ENCODE measurements around the gene SBF1. TPM values are rescaled to one million over a fixed set of nuclear protein-coding genes. Genes with fewer than 3 reads are reported as not detected.

SBF1 gene, protein sequence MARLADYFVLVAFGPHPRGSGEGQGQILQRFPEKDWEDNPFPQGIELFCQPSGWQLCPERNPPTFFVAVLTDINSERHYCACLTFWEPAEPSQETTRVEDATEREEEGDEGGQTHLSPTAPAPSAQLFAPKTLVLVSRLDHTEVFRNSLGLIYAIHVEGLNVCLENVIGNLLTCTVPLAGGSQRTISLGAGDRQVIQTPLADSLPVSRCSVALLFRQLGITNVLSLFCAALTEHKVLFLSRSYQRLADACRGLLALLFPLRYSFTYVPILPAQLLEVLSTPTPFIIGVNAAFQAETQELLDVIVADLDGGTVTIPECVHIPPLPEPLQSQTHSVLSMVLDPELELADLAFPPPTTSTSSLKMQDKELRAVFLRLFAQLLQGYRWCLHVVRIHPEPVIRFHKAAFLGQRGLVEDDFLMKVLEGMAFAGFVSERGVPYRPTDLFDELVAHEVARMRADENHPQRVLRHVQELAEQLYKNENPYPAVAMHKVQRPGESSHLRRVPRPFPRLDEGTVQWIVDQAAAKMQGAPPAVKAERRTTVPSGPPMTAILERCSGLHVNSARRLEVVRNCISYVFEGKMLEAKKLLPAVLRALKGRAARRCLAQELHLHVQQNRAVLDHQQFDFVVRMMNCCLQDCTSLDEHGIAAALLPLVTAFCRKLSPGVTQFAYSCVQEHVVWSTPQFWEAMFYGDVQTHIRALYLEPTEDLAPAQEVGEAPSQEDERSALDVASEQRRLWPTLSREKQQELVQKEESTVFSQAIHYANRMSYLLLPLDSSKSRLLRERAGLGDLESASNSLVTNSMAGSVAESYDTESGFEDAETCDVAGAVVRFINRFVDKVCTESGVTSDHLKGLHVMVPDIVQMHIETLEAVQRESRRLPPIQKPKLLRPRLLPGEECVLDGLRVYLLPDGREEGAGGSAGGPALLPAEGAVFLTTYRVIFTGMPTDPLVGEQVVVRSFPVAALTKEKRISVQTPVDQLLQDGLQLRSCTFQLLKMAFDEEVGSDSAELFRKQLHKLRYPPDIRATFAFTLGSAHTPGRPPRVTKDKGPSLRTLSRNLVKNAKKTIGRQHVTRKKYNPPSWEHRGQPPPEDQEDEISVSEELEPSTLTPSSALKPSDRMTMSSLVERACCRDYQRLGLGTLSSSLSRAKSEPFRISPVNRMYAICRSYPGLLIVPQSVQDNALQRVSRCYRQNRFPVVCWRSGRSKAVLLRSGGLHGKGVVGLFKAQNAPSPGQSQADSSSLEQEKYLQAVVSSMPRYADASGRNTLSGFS (N-terminal part only)
- total RNA-seq (2022; extraction: Qiagen RNA extraction; ENCODE audit: low read depth), result 16.2 to 27.1 TPM (median 24.2 TPM) in 5 replicates

DNA sequence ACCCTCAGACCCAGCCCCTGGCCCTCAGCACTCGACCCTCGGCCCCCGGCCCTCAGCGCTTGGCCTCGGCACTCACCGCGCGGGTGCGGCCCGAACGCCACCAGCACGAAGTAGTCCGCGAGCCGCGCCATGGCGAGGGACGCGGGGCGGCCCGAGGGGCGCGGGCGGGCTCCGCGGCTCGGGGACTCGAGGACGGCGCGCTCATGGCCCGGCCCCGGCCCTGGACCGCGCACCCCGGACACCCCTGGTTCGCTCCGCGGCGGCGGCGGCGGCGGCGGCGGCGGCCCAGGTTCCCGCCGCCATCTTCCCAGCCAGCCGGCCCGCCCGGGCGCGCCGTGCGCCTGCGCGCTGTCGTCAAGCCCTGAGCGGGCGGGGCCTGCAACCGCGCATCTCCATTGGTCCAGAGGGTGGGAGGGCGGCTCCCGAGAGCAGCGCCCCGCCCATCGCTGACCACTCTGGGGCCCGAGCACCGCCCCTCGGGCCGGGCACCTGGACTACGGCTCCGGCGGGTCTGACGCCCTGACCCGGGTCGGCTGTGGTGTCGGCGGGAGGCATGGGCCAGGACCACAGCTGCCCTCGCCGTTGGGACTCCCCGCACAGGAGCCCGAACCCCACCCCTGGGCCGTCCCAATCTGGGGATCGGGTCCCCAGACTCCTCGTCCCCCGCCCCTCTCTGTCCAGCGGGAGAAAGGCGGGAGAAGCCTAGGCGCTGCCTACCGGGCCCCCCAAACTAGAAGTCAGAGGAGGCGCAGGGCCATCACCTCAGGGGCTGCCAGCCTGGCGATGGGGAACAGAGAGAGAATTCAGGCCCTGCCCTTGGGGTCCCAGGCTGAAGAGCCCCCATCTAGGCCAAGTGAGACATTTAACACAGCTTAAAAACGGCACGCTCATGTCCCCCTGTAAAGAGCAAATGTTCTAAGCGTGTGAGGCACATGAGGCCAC lies at the start of gene SBF1:
SBF1 (minus strand) TSS at position 326 of the 942 bp plus-strand sequence; CDS start at position 131, 195 bp downstream.

DNA sequence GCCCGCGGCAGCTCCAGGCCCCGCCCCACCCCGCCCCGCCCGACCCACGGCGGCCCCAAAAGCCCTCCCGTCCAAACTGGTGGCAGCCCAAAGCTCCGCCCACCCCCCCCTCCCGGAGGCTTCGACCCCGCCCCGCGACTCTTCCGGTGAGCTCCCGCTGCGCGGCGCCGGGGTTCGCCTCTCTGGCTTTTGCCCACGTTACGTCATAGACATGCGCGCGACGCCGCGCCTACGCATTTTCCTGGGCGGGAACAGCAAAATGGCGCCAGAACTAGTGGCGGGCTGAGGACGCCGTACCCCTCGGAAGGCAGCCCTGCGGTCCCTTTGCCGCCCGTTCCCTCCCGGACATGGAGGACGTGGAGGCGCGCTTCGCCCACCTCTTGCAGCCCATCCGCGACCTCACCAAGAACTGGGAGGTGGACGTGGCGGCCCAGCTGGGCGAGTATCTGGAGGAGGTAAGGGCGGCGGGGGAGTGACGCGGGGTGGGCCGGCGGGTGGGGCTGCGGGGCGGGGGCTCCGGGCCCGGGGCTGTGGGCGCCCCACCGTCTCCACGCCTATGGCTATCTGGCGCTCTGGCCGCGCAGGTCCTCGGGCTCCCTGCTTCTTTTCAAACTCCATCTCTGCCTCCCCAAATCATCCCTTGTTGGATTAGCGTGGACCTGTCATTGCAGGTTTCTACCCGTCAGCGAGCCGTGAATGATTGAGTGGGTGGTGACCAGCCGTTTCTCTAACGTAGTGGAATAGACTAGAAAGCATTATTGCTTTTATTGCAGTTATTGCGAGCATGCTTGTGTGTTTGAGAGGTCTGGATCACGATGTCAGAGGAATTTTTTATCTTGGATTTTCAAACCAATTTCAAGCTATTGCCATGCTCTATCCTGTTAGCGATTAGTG lies 33.4 kb upstream of the SBF1 start, which contains the start of gene NCAPH2:
NCAPH2 (plus strand) TSS at position 234 of the 894 bp plus-strand sequence; CDS start at position 348, 114 bp downstream.

GRCh38 chr22:50507421-50507990 lies 32.7 kb upstream of the SBF1 start, which contains the start of gene LMF2:
LMF2 (minus strand) TSS chr22:50507702; CDS start chr22:50507675, 27 bp downstream.

GRCh38 chr22:50486561-50487289 lies 11.9 kb upstream of the SBF1 start, which contains the start of gene MIOX:
MIOX (plus strand) TSS chr22:50486859; CDS start chr22:50486898, 39 bp downstream.

GRCh38 chr22:50481440-50482106 lies 6.7 kb upstream of the SBF1 start, which contains the start of gene ADM2:
ADM2 (plus strand) TSS chr22:50481543; CDS start chr22:50481848, 305 bp downstream.

Other genes with a start within 250 kb of the SBF1 start
- gene TUBGCP6, start 230.0 kb downstream of the SBF1 start, total RNA-seq (2022; extraction: Qiagen RNA extraction; ENCODE audit: low read depth), result 5.7 to 11.4 TPM (median 9.5 TPM) in 5 replicates
- gene HDAC10, start 223.8 kb downstream of the SBF1 start, total RNA-seq (2022; extraction: Qiagen RNA extraction; ENCODE audit: low read depth), result 6.3 to 11.7 TPM (median 9.3 TPM) in 5 replicates
- 17.6 to 25.8 TPM (median 22.1 TPM) in 5 replicates for gene MAPK12, start 213.4 kb downstream of the SBF1 start, total RNA-seq (2022; extraction: Qiagen RNA extraction; ENCODE audit: low read depth)
- 4.2 to 7.2 TPM (median 6.6 TPM) in 5 replicates for gene MAPK11, start 204.7 kb downstream of the SBF1 start, total RNA-seq (2022; extraction: Qiagen RNA extraction; ENCODE audit: low read depth)
- gene PLXNB2, start 167.4 kb downstream of the SBF1 start, total RNA-seq (2022; extraction: Qiagen RNA extraction; ENCODE audit: low read depth), result 85.8 to 126 TPM (median 108 TPM) in 5 replicates
- gene DENND6B, start 148.0 kb downstream of the SBF1 start, total RNA-seq (2022; extraction: Qiagen RNA extraction; ENCODE audit: low read depth), result 2.1 to 3.3 TPM (median 2.7 TPM) in 5 replicates
- gene PPP6R2, start 131.7 kb downstream of the SBF1 start, total RNA-seq (2022; extraction: Qiagen RNA extraction; ENCODE audit: low read depth), result 9.1 to 13.3 TPM (median 12.2 TPM) in 5 replicates
- gene ADM2, start 6.5 kb upstream of the SBF1 start, total RNA-seq (2022; extraction: Qiagen RNA extraction; ENCODE audit: low read depth), result 0.31 to 0.77 TPM (median 0.56 TPM) in 5 replicates
- not detected in 5 replicates for gene MIOX, start 11.8 kb upstream of the SBF1 start, total RNA-seq (2022; extraction: Qiagen RNA extraction; ENCODE audit: low read depth)
- gene LMF2, start 32.7 kb upstream of the SBF1 start, total RNA-seq (2022; extraction: Qiagen RNA extraction; ENCODE audit: low read depth), result 28.1 to 51.7 TPM (median 41.4 TPM) in 5 replicates
- 31.1 to 37.8 TPM (median 35.9 TPM) in 5 replicates for gene NCAPH2, start 33.2 kb upstream of the SBF1 start, total RNA-seq (2022; extraction: Qiagen RNA extraction; ENCODE audit: low read depth)
- 4.4 to 8.2 TPM (median 6.7 TPM) in 5 replicates for gene SCO2, start 50.6 kb upstream of the SBF1 start, total RNA-seq (2022; extraction: Qiagen RNA extraction; ENCODE audit: low read depth)
- gene TYMP, start 55.0 kb upstream of the SBF1 start, total RNA-seq (2022; extraction: Qiagen RNA extraction; ENCODE audit: low read depth), result 10.8 to 21.9 TPM (median 18.6 TPM) in 5 replicates
- 0.03 TPM in 2 of 5 replicates, not detected in the others for gene KLHDC7B, start 70.9 kb upstream of the SBF1 start, total RNA-seq (2022; extraction: Qiagen RNA extraction; ENCODE audit: low read depth)
- 0.56 to 0.66 TPM (median 0.58 TPM) in 3 of 5 replicates, not detected in the others for gene SYCE3, start 87.9 kb upstream of the SBF1 start, total RNA-seq (2022; extraction: Qiagen RNA extraction; ENCODE audit: low read depth)
- 7.5 to 14.2 TPM (median 13.8 TPM) in 5 replicates for gene CPT1B, start 103.4 kb upstream of the SBF1 start, total RNA-seq (2022; extraction: Qiagen RNA extraction; ENCODE audit: low read depth)
- 14.3 to 23.0 TPM (median 18.5 TPM) in 5 replicates for gene CHKB, start 107.8 kb upstream of the SBF1 start, total RNA-seq (2022; extraction: Qiagen RNA extraction; ENCODE audit: low read depth)
- gene MAPK8IP2, start 125.8 kb upstream of the SBF1 start, total RNA-seq (2022; extraction: Qiagen RNA extraction; ENCODE audit: low read depth), result 2.2 to 4.2 TPM (median 3.8 TPM) in 5 replicates
- 15.6 to 27.5 TPM (median 19.6 TPM) in 5 replicates for gene ARSA, start 153.1 kb upstream of the SBF1 start, total RNA-seq (2022; extraction: Qiagen RNA extraction; ENCODE audit: low read depth)
- gene SHANK3, start 197.8 kb upstream of the SBF1 start, total RNA-seq (2022; extraction: Qiagen RNA extraction; ENCODE audit: low read depth), result 3.0 to 6.1 TPM (median 4.6 TPM) in 5 replicates